Esophagus muscularis mucosa (tissue), 4 donors: ENCODE data around the gene ZNF644. TPM values are rescaled to one million over a fixed set of nuclear protein-coding genes. Genes with fewer than 3 reads are reported as not detected.

Experiments used
- DNase-seq: peaks from one replicate; pipeline ENCODE4 v3.0.0-alpha.2; 2017; ENCODE audit errors: extremely low spot score
- H3K27ac ChIP-seq, 4 donors: fragments of 200-600 bp; sonication (generic); replicated peaks in 1 of 4; 1 replicate in 3 of 4; 2 replicates in 1 of 4; pipeline ENCODE4 v1.5.1; 2016 to 2019; ENCODE audit warnings: mild to moderate bottlenecking in 1 of 4
- H3K27me3 ChIP-seq, 4 donors: fragments of 200-600 bp; sonication (generic); one replicate each; pipeline versions ENCODE4 v1.5.1 to v1.6.0; 2016 to 2019
- H3K36me3 ChIP-seq, 4 donors: fragments of 200-600 bp; sonication (generic); one replicate each; pipeline ENCODE4 v1.5.1; 2016 to 2019
- H3K4me1 ChIP-seq, 4 donors: fragments of 200-600 bp; sonication (generic); one replicate each; pipeline ENCODE4 v1.5.1; 2016 to 2019
- H3K4me3 ChIP-seq, 4 donors: fragments of 200-600 bp; sonication (generic); 1 replicate in 2 of 4; 2 replicates in 2 of 4; pipeline ENCODE4 v1.5.1; 2016 to 2019; ENCODE audit warnings: mild to moderate bottlenecking in 4 of 4, moderate library complexity in 1 of 4
- H3K9me3 ChIP-seq, 4 donors: fragments of 200-600 bp; sonication (generic); 1 replicate in 3 of 4; 2 replicates in 1 of 4; pipeline ENCODE4 v1.5.1; 2016 to 2019
- EP300 ChIP-seq: sonication (generic); formaldehyde crosslinking; IDR thresholded peaks from one replicate; pipeline ENCODE4 v1.6.1; 2017; ENCODE audit warnings: antibody characterized with exemption
- POLR2A ChIP-seq: fragments of 450-650 bp; IDR thresholded peaks from one replicate; pipeline ENCODE4 v1.6.1; 2017; ENCODE audit warnings: antibody characterized with exemption, moderate library complexity, mild to moderate bottlenecking, low read depth
- POLR2AphosphoS5 ChIP-seq, 2 donors: sonication (generic); formaldehyde crosslinking; IDR thresholded peaks; one replicate each; pipeline ENCODE4 v1.6.1; 2017; ENCODE audit warnings: antibody characterized with exemption in 2 of 2
- WGBS: methylation state at CpG from one replicate; pipeline ENCODE4 v1.1.5; 2018; 5-methylcytosine and 5-hydroxymethylcytosine counted together
- intact Hi-C: fragments of 100-400 bp; cut with DNase I; formaldehyde crosslinking; loops from one replicate; pipeline ENCODE4 v1.15.1; 2023
- total RNA-seq, 4 donors: library from RNA; depleted of rRNA; stranded (reverse); fragments of >200 nt; gene quantifications; one replicate each; pipeline versions ENCODE4 v1.1.0 to v1.2.1, GENCODE V29; 2016
- TF ChIP-seq, protein P1 (sequence below), 3 experiments: fragments of 200-600 bp in 2 of 3; fragments of 450-650 bp in 1 of 3; sonication (generic) in 2 of 3; IDR thresholded peaks; one replicate each; pipeline ENCODE4 v1.5.1; 2017 to 2019; ENCODE audit warnings: antibody characterized with exemption in 3 of 3, mild to moderate bottlenecking in 2 of 3, moderate library complexity in 1 of 3

Gene ZNF644
- total RNA-seq, 4 donors from 2014 or later = 44.8 to 64.8 (median 45.2) TPM

DNA sequence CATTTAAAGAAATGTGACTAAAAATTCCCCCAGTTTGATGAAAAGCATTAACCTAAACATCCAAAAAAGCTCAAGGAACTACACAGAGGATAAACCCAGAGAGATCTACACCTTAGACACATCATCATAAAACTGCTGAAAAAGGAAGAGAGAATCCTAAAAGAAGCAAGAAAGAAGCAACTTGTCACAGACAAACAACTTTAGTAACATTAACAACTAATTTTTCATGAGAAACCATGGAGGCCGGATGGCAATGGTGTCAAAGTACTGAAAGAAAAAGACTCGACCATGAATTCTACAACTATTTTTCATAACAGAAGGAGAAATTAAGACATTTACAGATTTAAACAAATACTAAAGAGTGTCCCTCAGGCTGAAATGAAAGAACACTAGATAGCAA lies 17.7 kb downstream of the ZNF644 start:
- Histone ChIP-seq H3K27me3 (no peaks in the 10 kb centered on the region), H3K4me3 (no peak overlapping the region), H3K9me3 (no peaks in the 10 kb centered on the region), H3K27ac (no peak overlapping the region), H3K4me1 (peaks cover 4 to 19% (median 10%) of the 10 kb centered on the region in 4 donors), H3K36me3 (no peaks in the 10 kb centered on the region)
- intact Hi-C loops = no loop called here
- 85% methylated on average over 2 of the region's 2 CpGs for WGBS
- DNase-seq = no peak
- TF ChIP-seq, protein P1, sequence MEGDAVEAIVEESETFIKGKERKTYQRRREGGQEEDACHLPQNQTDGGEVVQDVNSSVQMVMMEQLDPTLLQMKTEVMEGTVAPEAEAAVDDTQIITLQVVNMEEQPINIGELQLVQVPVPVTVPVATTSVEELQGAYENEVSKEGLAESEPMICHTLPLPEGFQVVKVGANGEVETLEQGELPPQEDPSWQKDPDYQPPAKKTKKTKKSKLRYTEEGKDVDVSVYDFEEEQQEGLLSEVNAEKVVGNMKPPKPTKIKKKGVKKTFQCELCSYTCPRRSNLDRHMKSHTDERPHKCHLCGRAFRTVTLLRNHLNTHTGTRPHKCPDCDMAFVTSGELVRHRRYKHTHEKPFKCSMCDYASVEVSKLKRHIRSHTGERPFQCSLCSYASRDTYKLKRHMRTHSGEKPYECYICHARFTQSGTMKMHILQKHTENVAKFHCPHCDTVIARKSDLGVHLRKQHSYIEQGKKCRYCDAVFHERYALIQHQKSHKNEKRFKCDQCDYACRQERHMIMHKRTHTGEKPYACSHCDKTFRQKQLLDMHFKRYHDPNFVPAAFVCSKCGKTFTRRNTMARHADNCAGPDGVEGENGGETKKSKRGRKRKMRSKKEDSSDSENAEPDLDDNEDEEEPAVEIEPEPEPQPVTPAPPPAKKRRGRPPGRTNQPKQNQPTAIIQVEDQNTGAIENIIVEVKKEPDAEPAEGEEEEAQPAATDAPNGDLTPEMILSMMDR (IDR thresholded peaks at IDR 0.05) = no peak
- TF ChIP-seq POLR2AphosphoS5 (IDR thresholded peaks at IDR 0.05) (no peak), EP300 (no peak), POLR2A (no peak)

DNA sequence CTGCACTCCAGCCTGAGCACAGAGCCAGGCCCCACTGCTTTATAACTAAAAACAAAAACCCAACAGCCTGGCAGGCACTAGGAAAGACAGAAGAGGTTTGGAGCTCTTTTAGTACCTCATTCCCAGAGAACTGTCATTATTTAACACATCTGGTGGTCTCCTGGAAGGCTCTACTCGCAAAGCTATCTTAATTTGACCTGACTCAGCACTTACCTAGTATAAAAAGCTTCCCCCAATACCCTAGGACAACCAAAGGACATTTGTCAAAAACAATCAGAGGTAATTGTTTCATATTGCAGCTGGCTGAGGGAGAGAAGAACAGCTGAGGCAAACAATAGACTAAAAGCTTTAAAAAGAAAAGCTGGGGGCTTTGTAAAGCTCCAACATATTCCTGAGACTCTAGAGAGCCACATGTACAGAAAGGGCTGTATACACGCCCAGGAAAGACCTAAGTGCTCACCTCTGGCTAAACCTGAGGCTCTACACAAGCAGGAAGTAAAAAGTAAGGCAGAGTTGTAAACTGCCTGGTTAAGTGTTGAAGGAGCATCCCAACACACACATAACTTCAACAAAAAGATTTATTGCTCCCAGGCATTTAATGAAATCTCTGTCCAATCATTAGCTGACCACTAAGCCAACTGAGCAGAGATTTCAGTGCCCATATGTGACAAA lies 25.0 kb downstream of the ZNF644 start:
- Histone ChIP-seq H3K27me3 (no peaks in the 10 kb centered on the region), H3K9me3 (no peaks in the 10 kb centered on the region), H3K27ac (no peak overlapping the region), H3K4me3 (no peak overlapping the region), H3K4me1 (peaks cover 9 to 24% (median 17%) of the 10 kb centered on the region in 4 donors), H3K36me3 (peaks cover 0 to 6% (median 0%) of the 10 kb centered on the region in 4 donors)
- intact Hi-C loops = loop anchor here (1.0 kb wide), 1 partner anchor 9 kb away; no protein-coding TSS in a partner anchor
- 94% methylated on average over 2 of the region's 2 CpGs for WGBS
- DNase-seq = no peak
- TF ChIP-seq, protein P1 (IDR thresholded peaks at IDR 0.05) = no peak
- no peak for TF ChIP-seq POLR2AphosphoS5 (IDR thresholded peaks at IDR 0.05)
- no peak for TF ChIP-seq POLR2A
- TF ChIP-seq EP300 = no peak

DNA sequence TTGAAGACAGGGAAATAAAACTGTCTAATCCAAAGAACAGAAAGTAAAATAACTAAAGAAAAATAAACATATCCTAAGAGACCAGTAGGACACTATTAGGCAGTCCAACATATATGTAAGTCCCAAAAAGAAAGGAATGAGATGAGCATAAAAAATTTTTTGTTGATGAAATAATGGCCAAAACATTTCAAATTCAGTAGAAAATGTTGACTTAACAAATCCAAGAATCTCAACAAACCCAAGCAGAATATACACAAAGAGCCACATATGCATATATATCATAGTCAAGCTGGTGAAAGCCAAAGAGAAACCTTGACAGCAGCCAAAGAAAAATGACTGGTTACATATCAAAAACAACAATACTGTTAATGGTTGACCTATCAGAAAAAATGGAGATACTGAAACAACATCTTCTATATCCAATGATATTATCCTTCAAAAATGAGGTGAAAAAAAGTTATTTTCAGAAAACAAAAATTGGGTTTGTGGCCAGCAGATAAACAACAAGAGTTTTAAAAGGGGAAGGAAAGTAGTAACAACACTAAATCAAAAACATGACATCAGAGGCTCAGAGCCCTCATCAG lies 26.4 kb downstream of the ZNF644 start:
- no peak for TF ChIP-seq POLR2AphosphoS5 (IDR thresholded peaks at IDR 0.05)
- no peak for TF ChIP-seq EP300
- TF ChIP-seq, protein P1 (IDR thresholded peaks at IDR 0.05) = no peak
- no peak overlapping the region for H3K4me3 ChIP-seq
- H3K4me1 ChIP-seq = peaks cover 9 to 29% (median 19%) of the 10 kb centered on the region in 4 donors
- intact Hi-C loops = no loop called here
- no peak for DNase-seq
- H3K27me3 ChIP-seq = no peaks in the 10 kb centered on the region
- H3K36me3 ChIP-seq = peaks cover 0 to 6% (median 0%) of the 10 kb centered on the region in 4 donors
- no peaks in the 10 kb centered on the region for H3K9me3 ChIP-seq
- no peak overlapping the region for H3K27ac ChIP-seq

DNA sequence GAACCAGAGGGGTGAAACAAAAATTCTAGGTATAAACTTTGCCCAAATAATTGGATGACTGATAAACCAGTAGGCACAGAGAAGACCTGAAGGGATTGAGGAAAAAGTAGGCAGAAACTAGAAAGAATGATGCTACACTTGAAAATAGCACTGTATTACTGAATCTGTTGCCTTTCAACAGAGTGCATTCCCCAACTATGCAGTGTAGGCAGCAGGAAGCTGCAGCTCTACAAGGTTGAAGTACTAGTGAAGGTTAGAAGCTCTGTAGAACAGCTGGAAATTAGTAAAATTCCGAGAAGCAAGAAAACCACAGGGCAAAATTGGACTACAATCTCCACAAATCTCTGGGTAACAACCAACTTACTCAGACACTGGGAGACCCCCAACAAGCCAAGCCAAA lies 27.4 kb downstream of the ZNF644 start:
- 100% methylated on average over 1 of the region's 1 CpG for WGBS

DNA sequence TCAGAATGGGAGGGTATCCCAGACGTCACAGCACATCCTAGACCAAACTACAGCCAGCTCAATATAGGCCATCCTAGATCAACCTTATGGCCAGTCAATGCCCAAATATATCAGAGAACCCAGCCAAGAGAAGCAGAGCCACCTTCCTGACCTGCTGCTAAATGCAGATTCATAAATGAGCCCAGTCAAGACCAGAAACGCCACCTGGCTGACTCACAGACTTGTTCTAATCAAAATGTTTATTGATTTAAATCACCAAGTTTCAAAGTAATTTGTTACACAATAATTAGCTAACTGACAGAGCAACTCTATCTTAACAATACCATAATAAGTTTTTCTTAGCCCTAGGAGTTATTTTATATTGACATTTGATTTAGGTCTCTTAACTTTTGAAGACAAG lies 28.6 kb downstream of the ZNF644 start:
- no peak for DNase-seq
- H3K4me1 ChIP-seq = peaks cover 6 to 31% (median 17%) of the 10 kb centered on the region in 4 donors
- H3K27me3 ChIP-seq = no peaks in the 10 kb centered on the region
- H3K36me3 ChIP-seq = peaks cover 0 to 6% (median 0%) of the 10 kb centered on the region in 4 donors
- H3K4me3 ChIP-seq = no peak overlapping the region
- H3K27ac ChIP-seq = no peak overlapping the region
- intact Hi-C loops = no loop called here
- TF ChIP-seq POLR2AphosphoS5 (IDR thresholded peaks at IDR 0.05) (no peak), POLR2A (no peak), EP300 (no peak)
- TF ChIP-seq, protein P1 (IDR thresholded peaks at IDR 0.05) = no peak
- H3K9me3 ChIP-seq = peaks cover 0 to under 1% (median 0%) of the 10 kb centered on the region in 4 donors
- WGBS = 54% methylated on average over 2 of the region's 2 CpGs

More for the DNA sequence above, 27.4 kb downstream of the ZNF644 start:
- Histone ChIP-seq H3K4me1 (peaks cover 9 to 31% (median 19%) of the 10 kb centered on the region in 4 donors), H3K4me3 (no peak overlapping the region), H3K27me3 (no peaks in the 10 kb centered on the region), H3K9me3 (no peaks in the 10 kb centered on the region), H3K27ac (no peak overlapping the region), H3K36me3 (peaks cover 0 to 6% (median 0%) of the 10 kb centered on the region in 4 donors)
- TF ChIP-seq POLR2AphosphoS5 (IDR thresholded peaks at IDR 0.05) = no peak
- TF ChIP-seq EP300 = no peak
- no peak for TF ChIP-seq POLR2A
- intact Hi-C loops = no loop called here
- no peak for DNase-seq
